WTC11 (cell line): Measurements from ENCODE around the gene SH3GL3. TPM values are rescaled to one million over a fixed set of nuclear protein-coding genes. Genes with fewer than 3 reads are reported as not detected.

Experiments used
- ATAC-seq: fragments of 200-7000 bp; cut with Tn5 transposase; 2 replicates; pipeline ENCODE4 v1.10.0; 2021; ENCODE audit warnings: mild to moderate bottlenecking, moderate library complexity
- CTCF ChIA-PET: fragments of 300-600 bp; sonication (Branson Sonifier 250); formaldehyde crosslinking; loops from one replicate; lab custom pipeline; 2021; ENCODE audit warnings: antibody characterized with exemption; lab: Charles Lee
- POLR2A ChIA-PET: fragments of 350-600 bp; sonication (Branson Sonifier 250); formaldehyde crosslinking; loops from one replicate; lab custom pipeline; 2021; ENCODE audit warnings: antibody characterized with exemption; lab: Charles Lee
- DNase-seq: peaks from one replicate; pipeline ENCODE4 v3.0.0; 2021; ENCODE audit warnings: low spot score
- H3K27ac Mint-ChIP-seq: 2 replicates; pipeline ENCODE4 v1.8.0; 2021; ENCODE audit warnings: mixed read lengths
- H3K27me3 Mint-ChIP-seq: 2 replicates; pipeline ENCODE4 v1.8.0; 2021; ENCODE audit warnings: low read depth, mild to moderate bottlenecking, moderate library complexity, mixed read lengths
- H3K36me3 Mint-ChIP-seq: 2 replicates; pipeline ENCODE4 v1.8.0; 2021; ENCODE audit warnings: mixed read lengths
- H3K4me1 Mint-ChIP-seq: 2 replicates; pipeline ENCODE4 v1.8.0; 2022; ENCODE audit warnings: mixed read lengths
- H3K4me3 Mint-ChIP-seq: 2 replicates; pipeline ENCODE4 v1.8.0; 2021; ENCODE audit warnings: mild to moderate bottlenecking, moderate library complexity, mixed read lengths
- H3K9me3 Mint-ChIP-seq: 2 replicates; pipeline ENCODE4 v1.8.0; 2021; ENCODE audit warnings: mixed read lengths
- AFF4 ChIP-seq: sonication (generic); formaldehyde crosslinking; IDR thresholded peaks from 2 replicates; pipeline ENCODE4 v1.8.1; 2023; ENCODE audit warnings: mild to moderate bottlenecking, missing genetic modification reagents, borderline replicate concordance
- ATF2 ChIP-seq: sonication (generic); formaldehyde crosslinking; IDR thresholded peaks from 2 replicates; pipeline ENCODE4 v1.8.1; 2022; ENCODE audit warnings: low read depth, missing genetic modification reagents, borderline replicate concordance
- ATF3 ChIP-seq: sonication (generic); formaldehyde crosslinking; conservative IDR thresholded peaks from 2 replicates; pipeline ENCODE4 v1.8.1; 2022; ENCODE audit warnings: mild to moderate bottlenecking, missing genetic modification reagents
- CREB1 ChIP-seq: sonication (generic); formaldehyde crosslinking; IDR thresholded peaks from 2 replicates; pipeline ENCODE4 v1.8.0; 2023; ENCODE audit warnings: mild to moderate bottlenecking, missing genetic modification reagents
- ESRRA ChIP-seq: sonication (generic); formaldehyde crosslinking; IDR thresholded peaks from 2 replicates; pipeline ENCODE4 v1.8.1; 2022; ENCODE audit warnings: mild to moderate bottlenecking, missing genetic modification reagents, borderline replicate concordance
- ETV6 ChIP-seq: sonication (generic); formaldehyde crosslinking; IDR thresholded peaks from 2 replicates; pipeline ENCODE4 v1.8.1; 2022; ENCODE audit warnings: mild to moderate bottlenecking, missing genetic modification reagents
- FOXP4 ChIP-seq: sonication (generic); formaldehyde crosslinking; IDR thresholded peaks from 2 replicates; pipeline ENCODE4 v1.8.0; 2022; ENCODE audit warnings: mild to moderate bottlenecking, missing genetic modification reagents
- GTF2I ChIP-seq: fragments of 250-450 bp; sonication (Bioruptor Pico); conservative IDR thresholded peaks from 2 replicates; pipeline ENCODE4 v1.4.0; 2021; ENCODE audit warnings: mild to moderate bottlenecking
- IRF1 ChIP-seq: sonication (generic); formaldehyde crosslinking; IDR thresholded peaks from 2 replicates; pipeline ENCODE4 v1.8.0; 2023; ENCODE audit warnings: missing genetic modification reagents
- IRF2 ChIP-seq: sonication (generic); formaldehyde crosslinking; IDR thresholded peaks from 2 replicates; pipeline ENCODE4 v1.8.0; 2022; ENCODE audit warnings: low read depth, missing genetic modification reagents, borderline replicate concordance
- JAZF1 ChIP-seq: fragments of 250-450 bp; sonication (Bioruptor Pico); IDR thresholded peaks from 2 replicates; pipeline ENCODE4 v1.9.0; 2021; ENCODE audit warnings: moderate library complexity, mild to moderate bottlenecking, inconsistent platforms
- MLX ChIP-seq: sonication (generic); formaldehyde crosslinking; IDR thresholded peaks from 2 replicates; pipeline ENCODE4 v1.8.1; 2023; ENCODE audit warnings: mild to moderate bottlenecking, missing genetic modification reagents, moderate library complexity
- NR2C2 ChIP-seq: sonication (generic); formaldehyde crosslinking; IDR thresholded peaks from 2 replicates; pipeline ENCODE4 v1.8.0; 2022; ENCODE audit warnings: mild to moderate bottlenecking, missing genetic modification reagents
- NR3C1 ChIP-seq: sonication (generic); formaldehyde crosslinking; conservative IDR thresholded peaks from 2 replicates; pipeline ENCODE4 v1.8.1; 2023; ENCODE audit warnings: low read depth, mild to moderate bottlenecking, missing genetic modification reagents
- RELA ChIP-seq: sonication (generic); formaldehyde crosslinking; IDR thresholded peaks from 2 replicates; pipeline ENCODE4 v1.8.1; 2022; ENCODE audit warnings: missing genetic modification reagents, mild to moderate bottlenecking, borderline replicate concordance
- RORB ChIP-seq: fragments of 250-450 bp; sonication (Bioruptor Pico); IDR thresholded peaks from 2 replicates; pipeline ENCODE4 v1.9.0; 2021; ENCODE audit warnings: mild to moderate bottlenecking
- SMAD4 ChIP-seq: sonication (generic); formaldehyde crosslinking; IDR thresholded peaks from 2 replicates; pipeline ENCODE4 v1.8.0; 2022; ENCODE audit warnings: mild to moderate bottlenecking, missing genetic modification reagents
- USF1 ChIP-seq: sonication (generic); formaldehyde crosslinking; IDR thresholded peaks from 2 replicates; pipeline ENCODE4 v1.8.0; 2022; ENCODE audit warnings: mild to moderate bottlenecking, missing genetic modification reagents
- ZBTB43 ChIP-seq: sonication (generic); formaldehyde crosslinking; IDR thresholded peaks from 2 replicates; pipeline ENCODE4 v1.8.1; 2023; ENCODE audit warnings: mild to moderate bottlenecking, missing genetic modification reagents
- total RNA-seq: library from RNA; stranded (reverse); gene quantifications from 3 replicates; pipeline ENCODE4 v1.2.3, GENCODE V29; 2021

The SH3GL3 gene
- total RNA-seq, 1 experiment from 2014 or later, result 9.2 TPM

- CTCF ChIA-PET, result no interaction called here
- DNase-seq (no peak), ATAC-seq (no peak)
- H3K9me3 Mint-ChIP-seq, result no peaks in the 10 kb centered on the region
- no peak overlapping the region for H3K27ac Mint-ChIP-seq
- TF ChIP-seq RORB (CRISPR knock-in tag), result no peak
- TF ChIP-seq AFF4 (CRISPR knock-in tag), result no peak
- TF ChIP-seq FOXP4 (CRISPR knock-in tag), result no peak
- no peak for TF ChIP-seq IRF1
- no peak for TF ChIP-seq SMAD4 (CRISPR knock-in tag)
- no peak for TF ChIP-seq JAZF1 (CRISPR knock-in tag)
- no peak for TF ChIP-seq RELA (CRISPR knock-in tag)
- TF ChIP-seq NR3C1 (CRISPR knock-in tag), result no peak
- no peak for TF ChIP-seq IRF2
- TF ChIP-seq NR2C2 (CRISPR knock-in tag), result no peak
- TF ChIP-seq ETV6, result no peak
- TF ChIP-seq CREB1 (CRISPR knock-in tag), result no peak
- no peak for TF ChIP-seq GTF2I (CRISPR knock-in tag)
- no peak for TF ChIP-seq ATF2 (CRISPR knock-in tag)
- no peak for TF ChIP-seq ZBTB43 (CRISPR knock-in tag)
- no peaks in the 10 kb centered on the region for H3K36me3 Mint-ChIP-seq
- peaks cover 8% of the 10 kb centered on the region for H3K4me1 Mint-ChIP-seq
- POLR2A ChIA-PET, result no interaction called here
- no peaks in the 10 kb centered on the region for H3K27me3 Mint-ChIP-seq
- H3K4me3 Mint-ChIP-seq, result no peak overlapping the region
Observed at GRCh38 chr15:83398626-83399025, 48.5 kb upstream of the SH3GL3 start.

- no peaks in the 10 kb centered on the region for H3K36me3 Mint-ChIP-seq
- no peak for TF ChIP-seq USF1 (CRISPR knock-in tag)
- no peak for TF ChIP-seq ATF3 (CRISPR knock-in tag)
- no peak for TF ChIP-seq ESRRA (CRISPR knock-in tag)
- no peak for TF ChIP-seq MLX (CRISPR knock-in tag)
- ChIA-PET CTCF (no interaction called here), POLR2A (no interaction called here)
- no peaks in the 10 kb centered on the region for H3K27me3 Mint-ChIP-seq
- DNase-seq (no peak), ATAC-seq (no peak)
- H3K9me3 Mint-ChIP-seq, result no peaks in the 10 kb centered on the region
- H3K4me1 Mint-ChIP-seq, result no peaks in the 10 kb centered on the region
- H3K4me3 Mint-ChIP-seq, result no peak overlapping the region
- no peak overlapping the region for H3K27ac Mint-ChIP-seq
Observed at GRCh38 chr15:83404121-83404520, 43.0 kb upstream of the SH3GL3 start.
